Hepatocyte (in vitro differentiated cells): ENCODE results near the gene CD40. TPM values are rescaled to one million over a fixed set of nuclear protein-coding genes. Genes with fewer than 3 reads are reported as not detected.

Source experiments
- DNase-seq: peaks from one replicate; pipeline ENCODE4 v3.0.0-alpha.2; 2016; ENCODE audit warnings: low spot score
- H2AFZ ChIP-seq: fragments of 200-600 bp; sonication (generic); 2 replicates; pipeline ENCODE4 v1.6.0; 2016; ENCODE audit warnings: antibody characterized with exemption, mild to moderate bottlenecking
- H3K27ac ChIP-seq: fragments of 200-600 bp; sonication (generic); 2 replicates; pipeline ENCODE4 v1.5.1; 2016; ENCODE audit warnings: mild to moderate bottlenecking
- H3K27me3 ChIP-seq: fragments of 200-600 bp; sonication (generic); 2 replicates; pipeline ENCODE4 v1.6.1; 2016
- H3K36me3 ChIP-seq: fragments of 200-600 bp; sonication (generic); replicated peaks from 2 replicates; pipeline ENCODE4 v1.5.1; 2016; ENCODE audit warnings: low read depth; ENCODE audit not compliant: insufficient read depth
- H3K4me1 ChIP-seq: fragments of 200-600 bp; sonication (generic); 2 replicates; pipeline ENCODE4 v1.5.1; 2016; ENCODE audit warnings: mild to moderate bottlenecking, moderate library complexity; ENCODE audit not compliant: insufficient read depth
- H3K4me2 ChIP-seq: fragments of 200-600 bp; sonication (generic); 2 replicates; pipeline ENCODE4 v1.6.0; 2016
- H3K4me3 ChIP-seq: fragments of 200-600 bp; sonication (generic); 2 replicates; pipeline ENCODE4 v1.5.1; 2016; ENCODE audit warnings: mild to moderate bottlenecking
- H3K79me2 ChIP-seq: fragments of 200-600 bp; sonication (generic); 2 replicates; pipeline ENCODE4 v1.6.0; 2017; ENCODE audit warnings: mild to moderate bottlenecking
- H3K9me2 ChIP-seq: fragments of 200-600 bp; sonication (generic); replicated peaks from 2 replicates; pipeline ENCODE4 v1.6.0; 2017; ENCODE audit warnings: mild to moderate bottlenecking; ENCODE audit not compliant: insufficient read depth
- H3K9me3 ChIP-seq: fragments of 200-600 bp; sonication (generic); 2 replicates; pipeline ENCODE4 v1.5.1; 2016; ENCODE audit warnings: low read depth, mild to moderate bottlenecking
- H4K20me1 ChIP-seq: fragments of 200-600 bp; sonication (generic); 2 replicates; pipeline ENCODE4 v1.6.0; 2016; ENCODE audit warnings: mild to moderate bottlenecking; ENCODE audit not compliant: insufficient read depth, poor library complexity, severe bottlenecking
- CTCF ChIP-seq: fragments of 200-600 bp; sonication (generic); IDR thresholded peaks from 2 replicates; pipeline ENCODE4 v1.5.1; 2016; ENCODE audit warnings: antibody characterized with exemption, mild to moderate bottlenecking; ENCODE audit not compliant: poor library complexity
- EZH2 ChIP-seq: fragments of 200-600 bp; sonication (generic); IDR thresholded peaks from 2 replicates; pipeline ENCODE4 v1.6.1; 2016; ENCODE audit warnings: antibody characterized with exemption, mild to moderate bottlenecking, borderline replicate concordance
- EZH2phosphoT487 ChIP-seq: fragments of 200-600 bp; sonication (generic); IDR thresholded peaks from one replicate; pipeline ENCODE4 v1.6.1; 2018; ENCODE audit warnings: antibody characterized with exemption, mild to moderate bottlenecking, low read depth, moderate library complexity; ENCODE audit not compliant: unreplicated experiment, severe bottlenecking
- WGBS: methylation state at CpG from one replicate; pipeline ENCODE4 v1.1.6; 2016; ENCODE audit warnings: low lambda C conversion rate; ENCODE audit errors: missing lambda C conversion rate; 5-methylcytosine and 5-hydroxymethylcytosine counted together
- polyA plus RNA-seq: library from polyadenylated mRNA; unstranded; fragments of >200 nt; fragmentation: Nextera tagmentation; extraction: Ambion mirVana; gene quantifications from 2 replicates; pipeline ENCODE4 v1.2.1, GENCODE V29; 2016
- total RNA-seq: library from RNA; depleted of rRNA; stranded (reverse); fragments of >200 nt; gene quantifications from 2 replicates; pipeline ENCODE4 v1.2.3, GENCODE V29; 2014

CD40 gene
- total and polyA plus RNA-seq, 2 experiments from 2014 or later: 3.2 to 8.0 TPM

- Histone ChIP-seq H3K36me3 (no peaks in the 10 kb centered on the region), H3K27me3 (no peaks in the 10 kb centered on the region), H3K4me2 (no peak overlapping the region), H3K9me3 (no peaks in the 10 kb centered on the region), H3K4me3 (no peak overlapping the region), H4K20me1 (peaks cover 95% of the 10 kb centered on the region), H3K79me2 (peaks cover 86% of the 10 kb centered on the region), H2AFZ (no peak overlapping the region), H3K9me2 (no peaks in the 10 kb centered on the region), H3K27ac (no peak overlapping the region), H3K4me1 (no peaks in the 10 kb centered on the region)
- TF ChIP-seq EZH2 (no peak), CTCF (no peak), EZH2phosphoT487 (no peak)
- 92% methylated on average over 8 of the region's 8 CpGs for WGBS
- DNase-seq: no peak
Measured at GRCh38 chr20:46077642-46078305, 40.3 kb upstream of the CD40 start.

- WGBS: 76% methylated on average over 7 of the region's 7 CpGs
- Histone ChIP-seq H3K4me3 (no peak overlapping the region), H3K27ac (no peak overlapping the region), H3K4me2 (no peak overlapping the region), H3K27me3 (no peaks in the 10 kb centered on the region), H3K4me1 (no peaks in the 10 kb centered on the region), H4K20me1 (peaks cover 96% of the 10 kb centered on the region), H3K36me3 (no peaks in the 10 kb centered on the region), H3K9me3 (no peaks in the 10 kb centered on the region), H2AFZ (no peak overlapping the region), H3K79me2 (peaks cover 87% of the 10 kb centered on the region), H3K9me2 (no peaks in the 10 kb centered on the region)
- no peak for DNase-seq
- TF ChIP-seq CTCF (no peak), EZH2 (no peak), EZH2phosphoT487 (no peak)
Measured at GRCh38 chr20:46078954-46079353, 39.2 kb upstream of the CD40 start.

- H3K27ac ChIP-seq: no peak overlapping the region
- 90% methylated on average over 1 of the region's 1 CpG for WGBS
- H3K27me3 ChIP-seq: no peaks in the 10 kb centered on the region
- TF ChIP-seq EZH2 (no peak), CTCF (no peak), EZH2phosphoT487 (no peak)
- no peak for DNase-seq
- peaks cover 20% of the 10 kb centered on the region for H3K4me1 ChIP-seq
- no peaks in the 10 kb centered on the region for H3K9me3 ChIP-seq
- H3K79me2 ChIP-seq: peaks cover 98% of the 10 kb centered on the region
- no peaks in the 10 kb centered on the region for H3K36me3 ChIP-seq
- H4K20me1 ChIP-seq: peaks cover 97% of the 10 kb centered on the region
- H3K9me2 ChIP-seq: no peaks in the 10 kb centered on the region
- no peak overlapping the region for H3K4me3 ChIP-seq
- no peak overlapping the region for H2AFZ ChIP-seq
- H3K4me2 ChIP-seq: no peak overlapping the region
Measured at GRCh38 chr20:46081074-46081473, 37.0 kb upstream of the CD40 start.
